Astrocyte (in vitro differentiated cells and primary cell): Measurements from ENCODE around the gene DIP2C.

Source experiments
- CTCF ChIP-seq: IDR thresholded peaks from 2 replicates; pipeline ENCODE4 v1.5.1; 2011; ENCODE audit warnings: low read depth, mild to moderate bottlenecking, inconsistent platforms, low read length, moderate library complexity; ENCODE audit not compliant: insufficient read depth
- EZH2 ChIP-seq: IDR thresholded peaks from 2 replicates; pipeline ENCODE4 v1.6.1; 2012; ENCODE audit warnings: mild to moderate bottlenecking, low read length, inconsistent platforms; ENCODE audit not compliant: insufficient read depth

GRCh38 chr10:283916-284356 is 405.5 kb downstream of the DIP2C start:
- TF ChIP-seq CTCF (no peak), EZH2 (no peak)
